K562 (cell line): ENCODE data around the gene IMP4. TPM values are rescaled to one million over a fixed set of nuclear protein-coding genes. Genes with fewer than 3 reads are reported as not detected.

Experiments used
- CHCHD3 ChIP-seq: fragments of 250-450 bp; sonication (Bioruptor Pico); IDR thresholded peaks from 2 replicates; pipeline ENCODE4 v2.1.2; 2022; ENCODE audit warnings: mild to moderate bottlenecking
- HNRNPUL1 ChIP-seq: fragments of 200-400 bp; formaldehyde crosslinking; IDR thresholded peaks from 2 replicates; pipeline ENCODE4 v1.6.1; 2017; ENCODE audit warnings: low read length
- KHSRP ChIP-seq: fragments of 450-650 bp; IDR thresholded peaks from 2 replicates; pipeline ENCODE4 v1.6.1; 2017
- NFIC ChIP-seq: fragments of 450-650 bp; IDR thresholded peaks from 2 replicates; pipeline ENCODE4 v1.6.1; 2017; ENCODE audit warnings: mild to moderate bottlenecking, inconsistent platforms
- NFIX ChIP-seq: fragments of 250-450 bp; sonication (Bioruptor Pico); IDR thresholded peaks from 2 replicates; pipeline ENCODE4 v1.4.0; 2020; ENCODE audit warnings: low read depth, mild to moderate bottlenecking, moderate library complexity
- NR0B1 ChIP-seq: fragments of 450-650 bp; IDR thresholded peaks from one replicate; pipeline ENCODE4 v1.6.1; 2018; ENCODE audit warnings: mild to moderate bottlenecking, moderate library complexity; ENCODE audit not compliant: partially characterized antibody
- PHB2 ChIP-seq: fragments of 450-650 bp; IDR thresholded peaks from 2 replicates; pipeline ENCODE4 v1.6.1; 2017; ENCODE audit warnings: low read depth
- ZBTB11 ChIP-seq, 3 experiments: fragments of 200-800 bp in 1 of 3; fragments of 250-450 bp in 1 of 3; fragments of 450-650 bp in 1 of 3; sonication (Bioruptor Pico) in 1 of 3; sonication (Bioruptor generic) in 1 of 3; formaldehyde crosslinking in 1 of 3; IDR thresholded peaks; 2 replicates each; pipeline versions ENCODE4 v1.6.1 to v1.8.0; 2016 to 2022; ENCODE audit warnings: mild to moderate bottlenecking in 2 of 3, missing genetic modification characterization in 2 of 3, missing compliant biosample characterization in 1 of 3, moderate library complexity in 1 of 3
- ZNF12 ChIP-seq: sonication (generic); formaldehyde crosslinking; IDR thresholded peaks from 2 replicates; pipeline ENCODE4 v1.4.0; 2020; ENCODE audit warnings: mild to moderate bottlenecking, missing genetic modification reagents
- ZNF23 ChIP-seq: fragments of 250-450 bp; sonication (Bioruptor Pico); IDR thresholded peaks from 2 replicates; pipeline ENCODE4 v1.4.0; 2020; ENCODE audit warnings: mild to moderate bottlenecking
- ZNF311 ChIP-seq: fragments of 250-450 bp; sonication (Bioruptor Pico); IDR thresholded peaks from 2 replicates; pipeline ENCODE4 v1.4.0; 2020; ENCODE audit warnings: mild to moderate bottlenecking, moderate library complexity
- ZNF449 ChIP-seq: fragments of 250-450 bp; sonication (Bioruptor Pico); IDR thresholded peaks from 2 replicates; pipeline ENCODE4 v1.8.0; 2022; ENCODE audit warnings: moderate library complexity, mild to moderate bottlenecking, inconsistent platforms
- ZNF655 ChIP-seq: fragments of 250-450 bp; sonication (Bioruptor Pico); IDR thresholded peaks from 2 replicates; pipeline ENCODE4 v1.5.0; 2021
- ZNF785 ChIP-seq: fragments of 250-450 bp; sonication (Bioruptor Pico); IDR thresholded peaks from 2 replicates; pipeline ENCODE4 v1.4.0; 2020; ENCODE audit warnings: mild to moderate bottlenecking
- polyA plus RNA-seq, 8 experiments: library from polyadenylated mRNA; depleted of rRNA in 4 of 8; stranded (reverse) in 5 of 8; unstranded in 3 of 8; fragments of >200 nt; fragmentation: Nextera tagmentation in 2 of 8; fragmentation: Illumina TruSeq in 1 of 8; extraction: Ambion mirVana in 2 of 8; extraction: Trizol in 1 of 8; gene quantifications; 2 replicates each; pipeline versions ENCODE4 v1.2.1 to v1.2.3, GENCODE V29; 2011 to 2014; ENCODE audit warnings: inconsistent platforms in 1 of 8, missing spikeins in 1 of 8
- total RNA-seq, 7 experiments: library from RNA; depleted of rRNA in 6 of 7; stranded (reverse); fragments of >200 nt in 6 of 7; fragmentation: Illumina TruSeq in 2 of 7; extraction: Trizol in 2 of 7; gene quantifications; 2 replicates each; pipeline versions ENCODE4 v1.2.1 to v1.2.3, GENCODE V29; 2011 to 2021; ENCODE audit warnings: low replicate concordance in 1 of 7

The IMP4 gene
- total and polyA plus RNA-seq, 9 of the 15 experiments (the other 6 are each of a cell fraction or from before 2014, with no cell fraction given): 35.4 to 209 (median 100.0) TPM

GRCh38 chr2:130372055-130372832, 29.5 kb downstream of the IMP4 start (continued):
- TF ChIP-seq ZBTB11 (CRISPR knock-in tag; IDR thresholded peaks at IDR 0.05) (peak in 2 of 3 experiments; percentile 72 to 95; a peak in 5 of 6 replicates), ZNF785 (CRISPR knock-in tag) (no peak), ZNF23 (CRISPR knock-in tag) (no peak), NR0B1 (no peak), NFIX (CRISPR knock-in tag) (no peak), ZNF449 (CRISPR knock-in tag) (no peak), CHCHD3 (no peak), NFIC (peak; percentile 62), ZNF655 (CRISPR knock-in tag) (no peak), ZNF12 (peak; percentile 72), ZNF311 (CRISPR knock-in tag) (no peak), KHSRP (no peak), PHB2 (no peak), HNRNPUL1 (no peak)
